ENCODE measurements around the gene GRIK3.

GRCh38 chr1:36885540-36886357 lies 148.6 kb downstream of the GRIK3 start:
- TF ChIP-seq RAD21 (IDR thresholded peaks at IDR 0.05; ENCODE audit: low read depth) (no peak), EP300 (IDR thresholded peaks at IDR 0.05; ENCODE audit: borderline replicate concordance) (no peak), ZBTB7A (IDR thresholded peaks at IDR 0.05; ENCODE audit: low read depth) (no peak)
